GM10266 (cell line): Measurements from ENCODE around the gene ARHGAP28.

Experiments used
- DNase-seq: peaks from one replicate; pipeline ENCODE4 v3.0.0; 2012; ENCODE audit errors: extremely low spot score
- TF ChIP-seq, protein P1 (sequence below): IDR thresholded peaks from 2 replicates; pipeline ENCODE4 v1.5.1; 2012; ENCODE audit warnings: mild to moderate bottlenecking, low read depth; ENCODE audit not compliant: control insufficient read depth, insufficient read depth; ENCODE audit errors: missing control alignments

Gene ARHGAP28

DNA sequence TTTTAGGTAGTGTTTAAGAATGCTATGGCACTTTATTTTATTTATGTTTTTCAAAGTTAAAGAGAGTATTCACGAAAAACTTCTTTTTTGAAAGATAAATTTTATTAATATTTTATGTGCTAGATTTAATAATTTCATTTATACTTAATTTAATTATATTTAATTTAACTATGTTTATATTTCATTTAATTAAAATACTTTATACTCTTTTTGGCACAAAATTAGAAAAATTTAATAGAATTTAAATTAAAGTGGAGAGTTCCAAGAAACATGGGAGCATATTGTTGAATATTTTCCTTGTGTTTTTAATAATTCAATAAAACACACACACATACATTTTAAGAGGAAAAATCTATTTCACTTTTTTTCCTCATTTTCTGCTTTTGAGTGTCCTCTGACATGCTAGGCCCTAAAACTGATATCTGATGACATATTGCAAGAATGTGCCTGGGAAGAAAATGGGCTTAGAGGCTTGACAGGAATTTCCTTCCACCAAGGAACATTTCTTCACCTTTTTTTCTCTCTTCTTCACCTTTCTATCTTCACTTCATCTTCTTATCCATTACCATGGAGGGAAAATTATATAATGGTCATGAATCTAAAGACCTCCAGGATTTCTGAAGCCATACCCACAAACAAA, 15.4 kb downstream of the ARHGAP28 start:
- TF ChIP-seq, protein P1, sequence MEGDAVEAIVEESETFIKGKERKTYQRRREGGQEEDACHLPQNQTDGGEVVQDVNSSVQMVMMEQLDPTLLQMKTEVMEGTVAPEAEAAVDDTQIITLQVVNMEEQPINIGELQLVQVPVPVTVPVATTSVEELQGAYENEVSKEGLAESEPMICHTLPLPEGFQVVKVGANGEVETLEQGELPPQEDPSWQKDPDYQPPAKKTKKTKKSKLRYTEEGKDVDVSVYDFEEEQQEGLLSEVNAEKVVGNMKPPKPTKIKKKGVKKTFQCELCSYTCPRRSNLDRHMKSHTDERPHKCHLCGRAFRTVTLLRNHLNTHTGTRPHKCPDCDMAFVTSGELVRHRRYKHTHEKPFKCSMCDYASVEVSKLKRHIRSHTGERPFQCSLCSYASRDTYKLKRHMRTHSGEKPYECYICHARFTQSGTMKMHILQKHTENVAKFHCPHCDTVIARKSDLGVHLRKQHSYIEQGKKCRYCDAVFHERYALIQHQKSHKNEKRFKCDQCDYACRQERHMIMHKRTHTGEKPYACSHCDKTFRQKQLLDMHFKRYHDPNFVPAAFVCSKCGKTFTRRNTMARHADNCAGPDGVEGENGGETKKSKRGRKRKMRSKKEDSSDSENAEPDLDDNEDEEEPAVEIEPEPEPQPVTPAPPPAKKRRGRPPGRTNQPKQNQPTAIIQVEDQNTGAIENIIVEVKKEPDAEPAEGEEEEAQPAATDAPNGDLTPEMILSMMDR, result no peak
- no peak for DNase-seq

DNA sequence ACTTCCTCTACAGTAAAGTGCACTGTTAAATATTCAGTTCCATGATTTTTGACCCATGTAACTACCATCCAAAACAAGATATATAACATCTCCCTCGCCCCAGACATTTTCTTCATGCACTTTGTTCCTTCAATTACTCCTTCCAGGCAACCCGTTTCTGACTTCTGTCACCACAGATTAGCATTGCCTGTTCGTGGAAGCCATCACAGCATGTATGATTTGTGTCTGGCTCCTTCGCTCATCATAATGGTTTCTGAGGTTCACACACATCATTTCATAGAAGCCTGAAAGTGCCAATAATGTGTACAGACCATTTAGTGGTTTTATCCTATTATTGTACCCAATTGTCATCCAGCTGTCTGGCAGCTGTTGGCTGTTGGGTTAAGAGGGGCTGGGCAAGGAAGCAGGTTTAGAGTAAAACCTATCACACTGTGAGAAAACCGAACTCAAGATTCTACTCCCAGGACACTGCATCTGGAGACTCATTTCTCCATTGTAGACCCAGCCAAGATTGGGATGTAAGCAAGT, 16.1 kb downstream of the ARHGAP28 start:
- no peak for DNase-seq
- TF ChIP-seq, protein P1, result no peak

DNA sequence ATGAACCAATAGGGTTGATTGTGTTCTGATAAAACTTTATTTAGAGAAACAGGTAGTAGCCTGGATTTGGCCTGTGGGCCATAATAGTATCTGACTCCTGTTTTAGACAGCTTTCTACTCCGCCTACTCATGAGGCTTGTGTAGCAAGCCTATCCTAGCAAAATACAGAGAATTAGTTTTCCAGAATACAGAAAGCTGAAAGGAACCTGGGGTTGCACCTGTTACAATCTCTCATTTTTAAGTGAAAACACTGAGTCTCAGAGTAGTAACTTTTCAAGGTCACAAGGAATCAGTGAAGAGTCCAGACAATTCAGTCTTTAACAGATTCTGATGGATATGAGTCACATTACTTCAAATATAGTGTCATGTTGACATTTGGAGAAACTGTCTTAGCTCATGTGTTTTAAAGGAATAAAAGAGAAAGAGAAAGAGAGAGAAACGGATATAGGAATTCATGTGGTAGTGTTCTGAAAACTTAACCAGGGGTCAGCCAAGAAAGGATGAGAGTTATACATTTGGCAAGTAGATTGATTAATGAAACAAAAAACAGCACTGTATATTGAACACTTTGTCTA, 17.0 kb downstream of the ARHGAP28 start:
- TF ChIP-seq, protein P1, result no peak
- DNase-seq, result no peak

DNA sequence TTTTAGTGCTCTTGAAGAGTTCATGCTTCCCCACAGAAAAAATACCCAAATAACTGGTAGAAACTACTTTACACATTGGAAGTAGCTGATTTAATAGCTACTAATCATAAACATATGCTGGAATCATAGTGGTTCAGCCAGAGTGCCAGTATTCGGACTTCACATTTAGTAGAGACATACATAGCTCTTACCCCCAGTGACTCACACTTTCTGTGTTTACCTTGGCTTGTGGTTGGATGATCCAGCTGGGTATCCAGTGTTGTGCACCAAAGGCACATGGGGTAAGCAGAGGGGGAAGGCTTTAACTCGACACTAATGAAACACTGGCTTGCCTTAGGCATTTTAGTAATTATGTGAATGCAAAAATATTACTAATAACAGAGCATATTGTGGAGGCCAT, 18.1 kb downstream of the ARHGAP28 start:
- TF ChIP-seq, protein P1, result no peak
- DNase-seq, result no peak

DNA sequence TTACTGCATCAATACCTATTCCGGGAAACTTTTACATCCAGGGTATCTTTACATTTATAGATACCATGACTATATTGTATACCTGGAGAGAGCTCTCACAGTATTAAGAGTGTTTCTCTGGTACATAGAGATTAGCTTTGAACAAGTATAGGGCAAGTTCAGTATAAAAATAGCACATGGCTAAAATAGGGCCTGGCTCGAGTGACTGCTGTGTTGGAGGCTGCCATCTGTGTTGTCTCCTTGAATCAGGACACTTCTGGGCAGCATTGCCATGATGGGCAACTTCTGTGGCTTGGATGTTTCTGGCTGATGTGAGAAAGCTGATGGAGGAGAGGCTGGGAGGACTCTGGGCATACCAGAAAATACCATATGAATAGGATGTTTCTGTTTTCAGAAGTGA, 18.7 kb downstream of the ARHGAP28 start:
- no peak for DNase-seq
- TF ChIP-seq, protein P1, result no peak

DNA sequence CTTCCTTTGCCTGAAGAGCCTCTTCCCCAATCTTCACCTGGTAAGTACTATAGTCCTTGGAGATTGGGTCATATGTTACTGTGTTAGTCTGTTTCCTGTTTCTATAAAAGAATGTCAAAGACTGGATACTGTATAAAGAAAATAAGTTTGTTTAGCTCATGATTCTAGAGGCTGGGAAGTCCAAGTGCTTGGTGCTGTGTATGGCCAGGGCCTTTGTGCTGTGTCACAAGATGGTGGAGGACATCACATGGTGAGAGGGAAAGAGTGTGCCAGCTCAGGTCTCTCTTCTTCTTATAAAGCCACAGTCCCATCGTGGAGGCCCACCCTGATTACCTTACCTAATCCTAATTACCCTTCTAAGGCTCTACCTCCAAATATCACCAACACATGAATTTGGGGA, 20.9 kb downstream of the ARHGAP28 start:
- TF ChIP-seq, protein P1, result no peak

DNA sequence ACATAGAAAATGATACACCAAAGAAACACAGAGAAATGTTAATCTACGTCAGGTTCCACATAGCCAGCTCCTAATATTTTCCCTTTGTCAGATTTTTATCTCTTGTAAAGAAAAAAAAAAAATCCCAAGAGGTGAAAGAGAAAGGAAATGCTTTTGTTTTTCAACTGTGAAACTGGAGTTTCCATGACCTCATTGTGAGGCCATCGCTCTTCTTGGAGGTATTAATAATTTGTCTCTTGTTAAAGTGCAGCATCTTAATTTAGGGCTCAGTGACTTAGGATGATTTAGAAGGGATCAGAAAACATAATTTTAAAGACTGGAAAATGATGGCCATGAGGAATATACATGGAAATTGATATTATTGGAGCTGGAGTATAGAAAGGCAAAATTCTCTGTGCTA, 21.7 kb downstream of the ARHGAP28 start:
- TF ChIP-seq, protein P1, result no peak
- DNase-seq, result no peak

More for the DNA sequence above, 20.9 kb downstream of the ARHGAP28 start:
- no peak for DNase-seq
